ENCODE data around the gene GNRHR. TPM values are rescaled to one million over a fixed set of nuclear protein-coding genes. Genes with fewer than 3 reads are reported as not detected.
"Not testable (repeated sequence)": the region's sequence is repeated elsewhere in the genome, so short reads cannot be mapped to it uniquely, and the experiment has no call there.

Gene GNRHR, protein sequence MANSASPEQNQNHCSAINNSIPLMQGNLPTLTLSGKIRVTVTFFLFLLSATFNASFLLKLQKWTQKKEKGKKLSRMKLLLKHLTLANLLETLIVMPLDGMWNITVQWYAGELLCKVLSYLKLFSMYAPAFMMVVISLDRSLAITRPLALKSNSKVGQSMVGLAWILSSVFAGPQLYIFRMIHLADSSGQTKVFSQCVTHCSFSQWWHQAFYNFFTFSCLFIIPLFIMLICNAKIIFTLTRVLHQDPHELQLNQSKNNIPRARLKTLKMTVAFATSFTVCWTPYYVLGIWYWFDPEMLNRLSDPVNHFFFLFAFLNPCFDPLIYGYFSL
- not detected for polyA plus RNA-seq (2012; ENCODE audit: insufficient read depth, insufficient read length)

DNA sequence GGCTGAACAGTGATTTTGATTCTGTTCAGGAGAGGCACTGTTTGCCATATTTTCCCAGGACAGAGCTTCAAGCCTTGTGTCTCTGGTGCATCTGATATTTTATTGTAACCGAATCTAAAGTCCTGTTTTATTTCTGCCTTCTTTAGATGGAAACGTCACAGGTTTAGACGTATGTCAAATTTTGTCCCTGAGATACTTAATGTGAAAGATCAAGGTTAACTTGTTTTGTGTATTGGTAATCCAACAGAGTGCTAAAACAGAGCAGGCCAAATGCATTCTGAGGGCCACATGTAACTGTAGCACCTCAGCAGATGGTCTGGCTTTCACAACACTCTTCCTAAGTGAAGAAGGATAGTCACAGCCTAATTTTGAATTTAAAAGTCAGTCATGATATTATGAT, at the start of gene GNRHR:
TSS of gene GNRHR (minus strand) at position 101 of the 400 bp plus-strand sequence. CDS start at position 48, 53 bp downstream.
- no peak within 1 kb of the TSS for H3K4me3 ChIP-seq (ENCODE audit: low read length)
- no peak for DNase-seq (ENCODE audit: low read depth, low spot score)

DNA sequence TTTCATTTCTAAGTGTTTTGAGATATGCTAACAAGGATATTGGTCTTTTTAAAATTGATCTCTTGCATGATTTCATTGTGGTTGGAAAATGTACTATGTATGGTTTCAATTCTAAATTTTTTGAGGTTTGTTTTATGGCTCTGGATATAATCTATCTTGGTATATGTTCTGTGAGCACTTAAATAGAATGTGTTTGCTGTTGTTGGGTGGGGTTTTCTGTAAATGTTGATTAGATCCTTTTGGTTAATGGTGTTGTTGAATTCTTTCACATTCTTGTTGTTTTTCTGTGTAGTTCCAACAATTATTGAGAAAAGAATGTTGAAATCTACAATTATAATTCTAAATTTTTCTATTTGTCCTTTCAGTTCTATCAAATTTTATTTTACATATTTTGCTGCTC, 42.6 kb upstream of the GNRHR start:
- no peak overlapping the region for H3K4me3 ChIP-seq (ENCODE audit: low read length)
- DNase-seq (ENCODE audit: low read depth, low spot score), result no peak

DNA sequence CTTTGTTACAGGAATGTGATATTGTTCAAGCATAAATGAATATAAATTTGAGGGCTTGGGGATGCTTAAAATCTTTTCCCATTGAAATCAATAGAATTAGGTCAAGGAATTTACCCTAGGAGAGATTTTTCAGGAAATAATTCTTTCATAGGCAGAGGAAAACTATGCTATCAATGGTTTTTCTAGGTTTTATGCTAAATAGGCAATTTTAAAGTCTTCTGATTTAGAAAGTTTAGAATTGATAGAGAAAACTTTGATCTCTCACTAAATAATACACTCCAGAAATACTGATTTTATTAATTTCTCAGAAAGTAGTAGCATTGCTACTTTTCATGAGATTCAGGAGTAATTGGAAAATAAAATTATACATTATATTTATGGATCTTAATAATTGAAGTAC, 36.5 kb upstream of the GNRHR start:
- H3K4me3 ChIP-seq (ENCODE audit: low read length), result no peak overlapping the region

DNA sequence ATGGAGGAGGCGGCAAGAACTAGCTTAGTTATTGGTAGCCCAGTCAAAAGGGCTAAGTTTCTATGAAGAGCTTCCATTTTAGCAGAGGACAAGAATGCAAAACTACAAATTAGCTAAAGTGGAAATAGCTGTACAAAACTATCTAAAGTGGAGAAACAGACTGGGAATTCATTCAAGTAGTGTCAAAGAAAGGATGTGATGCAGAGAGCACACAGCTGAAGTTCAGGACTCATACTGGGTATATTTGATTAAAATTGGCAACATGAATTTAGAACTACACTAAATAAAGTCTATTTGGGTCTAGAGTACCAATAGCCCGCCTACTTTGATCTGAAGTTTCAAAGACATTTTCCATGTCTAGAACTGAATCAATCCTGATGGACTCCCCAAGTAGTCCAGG, 33.1 kb upstream of the GNRHR start:
- DNase-seq (ENCODE audit: low read depth, low spot score), result no peak
- no peak overlapping the region for H3K4me3 ChIP-seq (ENCODE audit: low read length)

More for the DNA sequence above, 36.5 kb upstream of the GNRHR start:
- DNase-seq (ENCODE audit: low read depth, low spot score), result no peak

DNA sequence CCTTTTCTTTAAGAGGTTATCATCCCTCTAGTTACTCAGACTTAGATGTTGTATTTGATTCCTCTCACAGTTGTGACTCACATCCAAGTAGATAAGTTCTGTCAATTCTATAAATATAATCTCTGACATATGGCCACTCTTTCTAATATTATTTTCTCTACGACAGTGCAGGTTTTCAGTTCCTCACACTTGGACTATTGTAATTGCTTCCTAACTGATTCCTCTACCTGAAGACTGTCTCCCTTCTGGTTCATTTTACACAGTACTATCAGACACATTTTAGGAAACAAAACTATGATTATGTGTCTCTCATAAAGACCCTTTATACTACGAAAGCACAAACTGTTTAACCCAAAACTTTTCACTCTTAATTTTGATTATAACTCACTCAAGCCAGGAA, 31.3 kb upstream of the GNRHR start:
- no peak for DNase-seq (ENCODE audit: low read depth, low spot score)
- H3K4me3 ChIP-seq (ENCODE audit: low read length), result no peak overlapping the region

DNA sequence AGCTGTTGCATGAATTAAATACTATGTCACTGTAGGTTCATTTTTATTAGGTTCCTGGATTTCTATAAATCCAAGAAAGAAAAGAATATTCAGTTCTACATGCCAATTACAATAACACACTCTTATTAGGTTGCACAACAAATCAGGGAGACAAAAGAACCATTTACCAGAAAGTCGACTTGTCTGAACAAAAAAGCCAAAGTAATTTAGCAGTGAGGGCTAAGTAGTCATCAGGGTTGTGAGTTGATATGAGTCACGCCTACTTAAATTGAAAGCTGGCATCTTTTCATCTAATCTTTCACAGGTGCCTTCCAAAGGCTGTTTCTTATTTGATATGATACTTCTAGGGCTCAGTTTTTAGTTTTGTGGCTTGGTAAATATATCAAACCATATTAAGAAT, 25.4 kb upstream of the GNRHR start:
- no peak for DNase-seq (ENCODE audit: low read depth, low spot score)
- H3K4me3 ChIP-seq (ENCODE audit: low read length), result no peak overlapping the region

DNA sequence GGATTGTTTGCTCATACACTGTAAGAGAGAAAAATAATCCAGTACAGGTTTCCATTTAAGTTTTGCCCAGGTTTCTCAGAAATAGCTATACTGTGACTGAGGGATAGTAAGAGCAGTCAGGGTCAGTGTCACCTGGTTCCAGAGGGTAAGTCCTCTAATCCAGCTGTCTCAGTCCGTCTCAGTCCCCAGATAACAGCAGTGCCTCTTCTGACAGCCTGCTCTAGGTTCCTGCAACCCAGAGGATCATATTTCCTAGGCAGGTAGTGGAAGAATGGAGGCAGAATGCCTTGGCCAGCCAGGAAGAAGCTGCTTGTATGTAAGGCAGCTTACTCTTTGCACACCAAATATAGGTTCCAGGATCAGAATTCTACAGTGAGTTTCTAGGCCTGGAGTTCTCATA, 22.6 kb upstream of the GNRHR start:
- DNase-seq (ENCODE audit: low read depth, low spot score), result no peak

DNA sequence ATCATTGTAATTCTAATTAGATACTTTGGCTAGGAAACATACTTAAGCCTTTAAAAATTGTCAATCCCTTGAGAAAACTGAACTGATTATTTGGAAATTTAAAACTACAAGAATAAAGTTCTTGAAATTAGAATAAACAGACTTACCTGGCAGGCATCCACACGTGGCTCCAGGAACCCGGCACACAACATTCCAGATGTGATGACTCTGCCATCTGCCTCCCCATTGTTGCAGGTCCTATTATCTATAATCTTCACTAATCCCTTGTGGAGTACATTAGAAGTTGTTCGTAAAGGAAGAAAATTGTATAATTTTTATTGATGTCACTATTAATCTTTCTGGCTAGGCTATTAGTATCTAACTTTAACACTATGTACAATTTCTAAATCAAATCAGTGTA, 16.2 kb upstream of the GNRHR start:
- no peak for DNase-seq (ENCODE audit: low read depth, low spot score)
- no peak overlapping the region for H3K4me3 ChIP-seq (ENCODE audit: low read length)

More for the DNA sequence above, 22.6 kb upstream of the GNRHR start:
- no peak overlapping the region for H3K4me3 ChIP-seq (ENCODE audit: low read length)

DNA sequence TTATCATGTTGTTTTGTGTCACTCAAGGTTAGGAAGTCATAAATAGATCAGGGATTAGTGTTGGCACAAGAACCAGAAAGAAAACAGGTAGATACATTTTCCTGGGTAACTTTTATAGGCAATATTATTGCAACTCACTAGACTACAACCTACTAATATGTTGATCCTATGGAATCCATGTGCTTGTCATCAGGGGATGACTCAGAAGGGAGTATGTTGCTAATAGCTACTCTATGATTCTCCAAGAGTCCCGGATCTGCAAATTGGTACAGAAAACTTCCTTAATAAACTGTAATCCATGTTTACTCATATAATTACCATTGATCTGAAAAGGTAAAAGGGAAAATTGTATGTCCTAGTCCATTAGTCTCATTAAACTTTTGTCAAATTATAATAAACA, 11.7 kb upstream of the GNRHR start:
- no peak for DNase-seq (ENCODE audit: low read depth, low spot score)
- no peak overlapping the region for H3K4me3 ChIP-seq (ENCODE audit: low read length)

DNA sequence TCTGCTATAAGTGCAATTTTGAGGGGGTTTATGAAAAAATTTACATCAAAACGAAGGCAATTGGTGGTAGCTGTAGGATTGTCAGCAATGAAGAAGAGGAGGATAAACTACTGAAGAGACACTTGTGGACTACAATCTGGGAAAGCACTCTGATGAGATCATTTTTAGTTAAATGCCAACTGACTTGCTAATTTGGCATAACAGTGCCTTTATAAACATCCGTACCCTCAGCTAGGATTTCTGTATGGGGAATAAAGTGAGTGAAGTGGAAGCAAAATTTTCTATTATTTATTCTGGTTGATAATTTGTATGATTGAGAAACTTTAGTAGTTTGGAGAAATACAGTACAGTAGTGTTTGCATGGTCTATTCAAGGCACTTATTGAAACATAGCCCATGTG, 11.2 kb upstream of the GNRHR start:
- DNase-seq (ENCODE audit: low read depth, low spot score), result no peak
- H3K4me3 ChIP-seq (ENCODE audit: low read length), result no peak overlapping the region

DNA sequence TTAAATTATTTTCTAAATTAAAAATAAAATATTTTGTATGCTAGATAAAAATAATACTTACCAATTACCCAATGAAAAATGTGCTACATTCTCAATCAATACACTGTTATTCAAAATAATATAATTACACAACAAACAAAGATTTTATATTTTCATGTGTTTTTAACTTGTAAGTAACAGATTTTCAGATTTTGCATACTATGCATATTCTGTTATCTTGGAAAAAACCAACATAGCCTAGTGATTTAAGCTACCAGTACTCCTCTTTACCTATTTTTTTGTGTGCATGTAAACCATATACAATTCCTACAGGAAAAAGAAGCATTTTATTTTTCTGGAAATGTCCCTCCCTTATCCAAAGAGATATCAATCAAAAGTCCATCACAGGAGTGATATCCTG, 10.0 kb upstream of the GNRHR start:
- no peak overlapping the region for H3K4me3 ChIP-seq (ENCODE audit: low read length)
- DNase-seq (ENCODE audit: low read depth, low spot score), result no peak

DNA sequence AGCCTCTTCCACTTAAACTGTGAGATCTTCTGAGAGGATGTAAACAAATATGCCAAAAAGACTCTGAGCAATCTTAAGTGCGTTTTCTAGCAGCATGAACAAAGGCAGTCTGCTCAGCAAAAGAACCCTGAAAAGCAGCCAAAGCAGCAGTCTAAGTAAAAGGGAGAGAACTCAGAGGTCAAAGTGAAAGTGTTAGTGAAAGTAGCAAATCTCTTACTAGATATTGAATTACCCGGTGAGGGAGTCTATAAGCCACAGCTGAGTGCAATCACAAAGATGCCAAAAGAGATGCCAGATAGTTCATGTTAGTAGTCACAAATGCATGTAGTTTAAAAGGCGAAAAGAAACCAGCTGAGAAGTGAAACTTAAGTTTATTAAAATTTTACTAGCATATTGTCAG, 7.9 kb upstream of the GNRHR start:
- no peak for DNase-seq (ENCODE audit: low read depth, low spot score)
- H3K4me3 ChIP-seq (ENCODE audit: low read length), result no peak overlapping the region

DNA sequence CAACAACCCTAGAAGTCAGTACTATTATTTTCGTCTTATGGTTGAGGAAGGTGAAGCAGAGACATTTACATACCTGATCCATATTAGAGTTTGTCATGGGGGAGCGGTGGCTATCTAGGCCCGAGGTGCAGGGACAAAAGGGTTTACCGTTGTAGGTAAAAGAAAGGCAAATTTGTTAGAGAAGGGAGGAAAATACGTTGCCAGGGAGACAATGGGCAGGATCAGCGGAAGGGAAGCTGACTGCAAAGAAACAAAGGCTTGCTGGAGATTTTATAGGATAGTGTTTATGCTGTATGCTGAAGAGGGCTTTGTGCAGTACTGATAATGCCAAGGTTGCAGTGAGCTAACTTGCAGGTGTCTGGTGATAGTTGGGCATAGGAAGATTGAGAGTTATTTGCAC, 2.8 kb upstream of the GNRHR start:
- DNase-seq (ENCODE audit: low read depth, low spot score), result not testable (repeated sequence)

DNA sequence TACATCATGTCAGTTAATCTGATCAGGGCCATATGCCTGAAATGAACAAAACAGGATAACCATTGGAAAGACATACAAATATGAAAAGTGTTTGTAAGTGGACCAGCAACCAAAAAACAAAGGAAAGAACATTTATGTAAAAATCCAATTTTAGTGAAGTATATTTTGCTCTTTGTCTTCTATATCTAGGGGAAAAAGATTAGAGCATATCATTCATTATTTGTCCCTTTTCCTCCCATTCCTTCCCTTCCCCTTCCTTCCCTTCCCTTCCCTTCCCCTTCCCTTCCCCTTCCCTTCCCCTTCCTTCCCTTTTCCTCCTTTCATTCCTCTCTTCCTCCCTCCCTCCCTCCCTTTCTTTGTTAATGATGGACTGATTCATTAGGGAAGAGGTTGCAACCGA, 1.8 kb upstream of the GNRHR start:
- no peak for DNase-seq (ENCODE audit: low read depth, low spot score)
- no peak overlapping the region for H3K4me3 ChIP-seq (ENCODE audit: low read length)

More for the DNA sequence above, 2.8 kb upstream of the GNRHR start:
- H3K4me3 ChIP-seq (ENCODE audit: low read length), result not testable (repeated sequence)

DNA sequence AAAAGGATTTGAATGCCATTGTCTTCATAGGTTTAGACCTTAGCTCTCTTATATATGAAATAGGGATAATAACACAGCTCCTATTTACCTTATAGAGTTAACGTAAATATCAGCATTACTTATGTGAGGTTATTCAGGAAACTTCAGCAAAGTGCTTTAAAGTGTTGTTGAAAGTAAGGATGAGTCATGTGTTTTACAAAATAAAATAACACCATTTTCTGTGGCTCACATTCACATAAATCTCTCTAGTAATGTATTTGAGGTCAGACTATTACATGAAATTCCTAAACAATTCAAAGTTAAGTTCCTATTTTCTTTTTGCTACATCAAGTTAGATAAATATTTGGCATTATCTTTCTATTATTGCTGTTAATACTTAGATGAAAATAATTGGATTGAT, 2.9 kb downstream of the GNRHR start:
- no peak overlapping the region for H3K4me3 ChIP-seq (ENCODE audit: low read length)
- no peak for DNase-seq (ENCODE audit: low read depth, low spot score)

DNA sequence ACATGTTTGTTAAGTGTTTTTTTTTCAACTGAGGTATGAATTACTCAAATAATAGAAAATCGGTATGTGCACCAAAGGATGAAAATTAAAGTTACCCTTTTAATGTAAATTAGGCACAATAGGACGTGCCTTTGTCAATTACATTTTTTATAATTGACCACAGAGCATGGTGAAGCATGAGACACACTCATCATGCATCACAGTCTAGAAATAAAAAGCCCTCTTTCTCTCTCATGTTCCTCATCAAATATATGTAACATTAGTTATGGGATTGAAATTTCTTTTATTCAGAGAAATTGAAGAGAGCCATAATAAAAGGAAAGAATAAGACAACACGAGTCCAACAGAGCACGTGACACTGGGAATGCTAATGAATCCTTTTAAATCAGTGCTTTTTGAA, 3.5 kb downstream of the GNRHR start:
- H3K4me3 ChIP-seq (ENCODE audit: low read length), result no peak overlapping the region
- DNase-seq (ENCODE audit: low read depth, low spot score), result no peak

DNA sequence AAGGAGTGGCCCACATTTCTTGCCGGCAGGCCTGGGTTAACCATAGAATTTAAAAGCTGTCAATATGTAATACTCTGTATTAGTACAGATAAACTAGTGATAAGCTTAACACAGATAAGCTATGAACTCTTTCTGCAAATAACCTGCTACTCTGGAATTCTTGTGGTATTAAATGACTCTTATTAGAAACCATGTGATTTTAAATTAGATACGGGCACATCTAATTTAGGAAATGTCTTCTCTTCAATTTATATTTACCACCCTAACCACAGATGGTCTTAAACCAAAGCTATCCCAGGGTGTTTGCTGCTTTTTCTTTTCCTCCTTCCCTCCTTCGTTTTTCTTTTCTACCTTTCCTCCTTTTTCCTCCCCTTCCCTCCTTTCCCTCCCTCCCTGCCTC, 4.9 kb downstream of the GNRHR start:
- H3K4me3 ChIP-seq (ENCODE audit: low read length), result no peak overlapping the region
- no peak for DNase-seq (ENCODE audit: low read depth, low spot score)

DNA sequence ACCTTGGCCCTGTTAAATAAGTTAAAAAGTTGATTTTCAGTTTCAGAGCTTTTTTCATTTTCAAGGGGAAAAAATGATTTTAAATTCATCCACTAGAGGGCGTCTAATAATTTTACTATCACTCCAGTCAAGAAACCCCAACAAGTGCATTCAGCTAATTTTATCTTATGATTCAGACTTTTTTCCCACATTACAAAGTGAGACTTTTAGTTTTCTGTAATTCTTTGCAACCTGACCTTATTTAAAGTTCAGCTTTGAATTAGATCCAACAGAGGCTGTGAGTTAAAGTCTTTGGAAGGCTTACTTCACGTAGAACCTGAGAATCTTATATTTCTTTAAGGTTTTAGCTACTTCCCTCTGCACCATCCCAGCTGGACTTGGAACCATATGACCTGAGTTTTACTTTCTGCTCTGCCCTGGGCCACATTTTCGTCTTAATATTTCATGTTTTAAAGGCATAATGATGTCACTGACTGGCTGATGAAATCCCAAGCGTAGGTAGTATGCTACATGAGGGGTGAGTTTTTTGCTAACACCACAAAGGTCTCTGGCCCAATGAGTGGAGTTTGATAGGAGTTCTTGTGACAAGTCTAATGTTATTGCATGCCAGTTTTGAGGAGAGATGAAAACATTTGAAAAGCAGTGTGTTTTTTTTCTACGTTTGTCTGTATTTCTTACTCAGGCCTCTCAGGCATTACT, 7.2 kb downstream of the GNRHR start:
- H3K4me3 ChIP-seq (ENCODE audit: low read length), result no peak overlapping the region
- peak; percentile 35 for DNase-seq (ENCODE audit: low read depth, low spot score)

DNA sequence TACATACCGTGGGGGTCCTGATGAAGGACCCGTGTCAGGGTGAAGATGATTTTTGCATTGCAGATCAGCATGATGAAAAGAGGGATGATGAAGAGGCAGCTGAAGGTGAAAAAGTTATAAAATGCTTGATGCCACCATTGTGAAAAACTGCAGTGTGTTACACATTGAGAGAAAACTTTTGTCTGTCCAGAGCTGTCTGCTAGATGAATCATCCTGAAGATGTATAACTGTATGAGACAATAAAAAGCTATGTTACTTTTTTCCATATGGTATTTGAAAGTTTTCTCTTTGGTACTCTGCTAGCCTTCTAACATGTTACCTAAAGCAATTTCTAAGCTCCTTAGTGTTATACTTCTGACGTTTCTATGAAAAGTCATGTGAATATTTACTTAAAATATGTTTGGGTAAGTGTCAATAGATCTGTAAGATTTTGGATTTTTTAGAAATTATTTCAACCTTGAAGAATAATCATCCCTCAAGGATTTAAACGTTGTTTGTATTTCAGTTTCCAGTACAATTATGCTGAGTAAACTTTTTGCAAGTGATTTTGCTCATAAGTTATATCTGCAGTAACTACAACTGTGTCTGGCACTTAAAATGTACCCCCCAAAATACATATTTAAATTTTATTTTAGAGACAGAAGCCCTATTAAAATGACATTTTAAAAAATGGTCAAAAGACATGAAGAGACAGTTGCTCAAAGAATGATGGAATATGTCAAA, 9.5 kb downstream of the GNRHR start:
- DNase-seq (ENCODE audit: low read depth, low spot score), result no peak
- no peak overlapping the region for H3K4me3 ChIP-seq (ENCODE audit: low read length)

DNA sequence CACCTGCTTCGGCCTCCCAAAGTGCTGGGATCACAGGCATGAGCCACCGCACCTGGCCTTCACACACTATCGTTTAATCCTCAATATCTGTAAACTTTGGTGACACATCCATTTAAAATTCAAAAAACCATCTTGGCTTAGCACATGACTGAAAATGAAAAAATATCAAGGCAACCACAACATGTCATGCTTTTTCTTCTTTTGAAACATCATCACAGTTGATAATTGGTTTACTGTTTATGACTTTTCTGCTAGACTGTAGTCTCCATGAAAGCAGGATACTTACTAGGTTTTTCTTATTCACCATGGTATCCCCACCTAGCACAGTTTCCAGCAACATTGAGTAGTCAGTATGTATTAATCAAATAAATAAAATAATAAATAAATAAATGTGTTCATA, 11.0 kb downstream of the GNRHR start:
- no peak overlapping the region for H3K4me3 ChIP-seq (ENCODE audit: low read length)
- DNase-seq (ENCODE audit: low read depth, low spot score), result no peak

All from Jurkat, Clone E6-1 (cell line).